CD1c-positive myeloid dendritic cell (primary cell): Measurements from ENCODE around the gene KLF13.

Experiments
- DNase-seq: peaks from one replicate; pipeline ENCODE4 v3.0.0-alpha.2; 2016; ENCODE audit errors: extremely low spot score

KLF13 gene

GRCh38 chr15:31326156-31326874, at the start of gene KLF13:
Gene KLF13 (plus strand): TSS chr15:31326835. CDS start chr15:31327213, 378 bp downstream.
- DNase-seq = peak; percentile 99

- no peak for DNase-seq
Observed at GRCh38 chr15:31277335-31278060, 49.1 kb upstream of the KLF13 start.

- DNase-seq = no peak
Observed at GRCh38 chr15:31278061-31278445, 48.6 kb upstream of the KLF13 start.

GRCh38 chr15:31278544-31279220, 48.0 kb upstream of the KLF13 start:
- no peak for DNase-seq

GRCh38 chr15:31279221-31280045, 47.2 kb upstream of the KLF13 start:
- no peak for DNase-seq

GRCh38 chr15:31280046-31280830, 46.4 kb upstream of the KLF13 start:
- DNase-seq = no peak

- DNase-seq = no peak
Observed at GRCh38 chr15:31280831-31281216, 45.8 kb upstream of the KLF13 start.

GRCh38 chr15:31283043-31283442, 43.6 kb upstream of the KLF13 start:
- DNase-seq = no peak

- DNase-seq = no peak
Observed at GRCh38 chr15:31285772-31286261, 40.8 kb upstream of the KLF13 start.

GRCh38 chr15:31291048-31291578, 35.5 kb upstream of the KLF13 start:
- DNase-seq = no peak

GRCh38 chr15:31292391-31293015, 34.1 kb upstream of the KLF13 start:
- DNase-seq = no peak

GRCh38 chr15:31293655-31294054, 33.0 kb upstream of the KLF13 start:
- no peak for DNase-seq

- no peak for DNase-seq
Observed at GRCh38 chr15:31294067-31294466, 32.6 kb upstream of the KLF13 start.

GRCh38 chr15:31295658-31296057, 31.0 kb upstream of the KLF13 start:
- no peak for DNase-seq

GRCh38 chr15:31296219-31296645, 30.4 kb upstream of the KLF13 start:
- DNase-seq = no peak

GRCh38 chr15:31296646-31297574, 29.7 kb upstream of the KLF13 start:
- no peak for DNase-seq

GRCh38 chr15:31297575-31298456, 28.8 kb upstream of the KLF13 start:
- DNase-seq = no peak

GRCh38 chr15:31298707-31299172, 27.9 kb upstream of the KLF13 start:
- DNase-seq = no peak
